Measurements from ENCODE around the gene MYD88. TPM values are rescaled to one million over a fixed set of nuclear protein-coding genes. Genes with fewer than 3 reads are reported as not detected.

MYD88 gene
- total RNA-seq, 1 experiment from 2014 or later: 32.7 TPM

- ChIA-PET POLR2A (no interaction called here), CTCF (no interaction called here)
- Histone ChIP-seq H3K4me3 (ENCODE audit: low read depth in 2 of 2, low read length in 2 of 2) (no peak overlapping the region), H3K27me3 (ENCODE audit: control insufficient read depth, insufficient read depth, low read length) (no peaks in the 10 kb centered on the region), H3K36me3 (ENCODE audit: control insufficient read depth, insufficient read depth, low read length) (no peaks in the 10 kb centered on the region), H3K27ac (ENCODE audit: low read length) (no peak overlapping the region), H3K4me1 (ENCODE audit: control insufficient read depth, insufficient read depth, low read length) (no peaks in the 10 kb centered on the region), H3K9me3 (ENCODE audit: control insufficient read depth, insufficient read depth, low read depth, low read length) (no peaks in the 10 kb centered on the region)
- intact Hi-C loops (cut with micrococcal nuclease; ENCODE audit: unreplicated experiment) (no loop called here), in situ Hi-C loops (cut with HindIII; ENCODE audit: low pct_unique_long_range_greater_than_20kb, low sequenced_read_pairs) (no loop called here)
- TF ChIP-seq SIN3A (IDR thresholded peaks at IDR 0.05; ENCODE audit: borderline replicate concordance, insufficient read depth, low read depth, low read length): no peak
- TF ChIP-seq REST (IDR thresholded peaks at IDR 0.05; ENCODE audit: insufficient read depth in 1 of 2, low read depth in 2 of 2, low read length in 1 of 2): no peak
- TF ChIP-seq CTCF (IDR thresholded peaks at IDR 0.05): no peak
- no peak for TF ChIP-seq TCF7L2 (IDR thresholded peaks at IDR 0.05; ENCODE audit: low read depth, low read length)
- no peak for TF ChIP-seq POLR2AphosphoS5 (IDR thresholded peaks at IDR 0.05; ENCODE audit: low read depth, low read length)
- DNase-seq (ENCODE audit: low read depth, low spot score) (no peak), ATAC-seq (no peak)
- no TSS peak for BruUV-seq (replicated peaks)
These were observed 22.6 kb upstream of the MYD88 start for GRCh38 chr3:38115645-38116427.

- no TSS peak for BruUV-seq (replicated peaks)
- intact Hi-C loops (cut with micrococcal nuclease; ENCODE audit: unreplicated experiment): no loop called here
- Histone ChIP-seq H3K27ac (ENCODE audit: low read length) (no peak overlapping the region), H3K9me3 (ENCODE audit: control insufficient read depth, insufficient read depth, low read depth, low read length) (no peaks in the 10 kb centered on the region), H3K36me3 (ENCODE audit: control insufficient read depth, insufficient read depth, low read length) (no peaks in the 10 kb centered on the region), H3K27me3 (ENCODE audit: control insufficient read depth, insufficient read depth, low read length) (no peaks in the 10 kb centered on the region), H3K4me3 (ENCODE audit: low read depth in 2 of 2, low read length in 2 of 2) (no peak overlapping the region), H3K4me1 (ENCODE audit: control insufficient read depth, insufficient read depth, low read length) (no peaks in the 10 kb centered on the region)
- ChIA-PET CTCF (interaction anchor here (0.6 kb wide), 2 partner anchors 54 to 130 kb away, joined by 3 read pairs; no protein-coding TSS in a partner anchor), POLR2A (interaction anchor here (0.5 kb wide), 1 partner anchor 12 kb away, joined by 4 read pairs; no protein-coding TSS in a partner anchor)
- in situ Hi-C loops (cut with HindIII; ENCODE audit: low pct_unique_long_range_greater_than_20kb, low sequenced_read_pairs): no loop called here
- no peak for DNase-seq (ENCODE audit: low read depth, low spot score)
- no peak for ATAC-seq
- TF ChIP-seq POLR2AphosphoS5 (IDR thresholded peaks at IDR 0.05; ENCODE audit: low read depth, low read length) (no peak), SIN3A (IDR thresholded peaks at IDR 0.05; ENCODE audit: borderline replicate concordance, insufficient read depth, low read depth, low read length) (no peak), TCF7L2 (IDR thresholded peaks at IDR 0.05; ENCODE audit: low read depth, low read length) (no peak), CTCF (IDR thresholded peaks at IDR 0.05) (no peak), REST (IDR thresholded peaks at IDR 0.05; ENCODE audit: insufficient read depth in 1 of 2, low read depth in 2 of 2, low read length in 1 of 2) (no peak)
These were observed 21.8 kb upstream of the MYD88 start for GRCh38 chr3:38116471-38117162.
